ENCODE data around the gene ACOT7.

ACOT7 gene

DNA sequence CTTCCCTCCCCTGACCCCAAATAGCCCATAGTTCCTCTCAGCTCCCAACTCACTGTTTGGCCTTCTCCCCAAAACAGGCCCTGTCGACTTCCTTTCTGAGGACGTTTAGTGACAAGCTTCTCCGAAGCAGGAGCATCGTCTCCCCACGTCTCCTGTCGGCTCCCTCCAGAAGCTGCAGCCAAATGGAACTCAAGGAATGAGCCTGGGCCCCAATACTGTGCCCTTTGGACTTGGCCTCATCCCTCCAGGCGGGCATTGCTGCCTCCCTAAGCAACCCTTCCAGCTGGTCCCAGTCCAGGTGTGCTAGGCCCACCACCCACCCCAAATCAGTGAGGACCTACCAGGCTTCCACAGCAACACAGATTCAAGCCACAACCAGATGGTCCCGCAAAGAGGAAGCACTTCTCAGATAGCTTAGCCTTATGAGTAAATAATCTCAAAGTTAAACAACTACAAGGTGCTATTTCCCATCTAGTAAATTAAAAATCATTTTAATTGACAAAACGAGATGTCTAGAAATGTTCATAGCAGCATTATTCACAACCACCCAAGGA, 33.0 kb downstream of the ACOT7 start:
- TF ChIP-seq, protein P1, sequence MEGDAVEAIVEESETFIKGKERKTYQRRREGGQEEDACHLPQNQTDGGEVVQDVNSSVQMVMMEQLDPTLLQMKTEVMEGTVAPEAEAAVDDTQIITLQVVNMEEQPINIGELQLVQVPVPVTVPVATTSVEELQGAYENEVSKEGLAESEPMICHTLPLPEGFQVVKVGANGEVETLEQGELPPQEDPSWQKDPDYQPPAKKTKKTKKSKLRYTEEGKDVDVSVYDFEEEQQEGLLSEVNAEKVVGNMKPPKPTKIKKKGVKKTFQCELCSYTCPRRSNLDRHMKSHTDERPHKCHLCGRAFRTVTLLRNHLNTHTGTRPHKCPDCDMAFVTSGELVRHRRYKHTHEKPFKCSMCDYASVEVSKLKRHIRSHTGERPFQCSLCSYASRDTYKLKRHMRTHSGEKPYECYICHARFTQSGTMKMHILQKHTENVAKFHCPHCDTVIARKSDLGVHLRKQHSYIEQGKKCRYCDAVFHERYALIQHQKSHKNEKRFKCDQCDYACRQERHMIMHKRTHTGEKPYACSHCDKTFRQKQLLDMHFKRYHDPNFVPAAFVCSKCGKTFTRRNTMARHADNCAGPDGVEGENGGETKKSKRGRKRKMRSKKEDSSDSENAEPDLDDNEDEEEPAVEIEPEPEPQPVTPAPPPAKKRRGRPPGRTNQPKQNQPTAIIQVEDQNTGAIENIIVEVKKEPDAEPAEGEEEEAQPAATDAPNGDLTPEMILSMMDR (conservative IDR thresholded peaks at IDR 0.05; ENCODE audit: low read depth, low read length) = no peak
- Histone ChIP-seq H3K4me2 (peak overlapping the region; percentile 2; the same call in 1 of the 2 replicates), H3K27me3 (ENCODE audit: insufficient read depth, low read depth) (no peaks in the 10 kb centered on the region), H3K4me1 (ENCODE audit: low read depth, poor library complexity, severe bottlenecking) (peaks cover 38% of the 10 kb centered on the region), H4K20me1 (ENCODE audit: insufficient read depth) (peaks cover 7% of the 10 kb centered on the region; the same call in 1 of the 2 replicates), H3K4me3 (IDR thresholded peaks at IDR 0.05; ENCODE audit: insufficient read depth, low read depth, low read length) (no peak overlapping the region), H3K36me3 (ENCODE audit: insufficient read depth) (no peaks in the 10 kb centered on the region), H3K79me2 (ENCODE audit: insufficient read depth, low read depth) (peaks cover 3% of the 10 kb centered on the region; the same call in 1 of the 2 replicates), H2AFZ (ENCODE audit: low read depth) (no peak overlapping the region), H3K27ac (no peak overlapping the region), H3K9ac (no peak overlapping the region)

DNA sequence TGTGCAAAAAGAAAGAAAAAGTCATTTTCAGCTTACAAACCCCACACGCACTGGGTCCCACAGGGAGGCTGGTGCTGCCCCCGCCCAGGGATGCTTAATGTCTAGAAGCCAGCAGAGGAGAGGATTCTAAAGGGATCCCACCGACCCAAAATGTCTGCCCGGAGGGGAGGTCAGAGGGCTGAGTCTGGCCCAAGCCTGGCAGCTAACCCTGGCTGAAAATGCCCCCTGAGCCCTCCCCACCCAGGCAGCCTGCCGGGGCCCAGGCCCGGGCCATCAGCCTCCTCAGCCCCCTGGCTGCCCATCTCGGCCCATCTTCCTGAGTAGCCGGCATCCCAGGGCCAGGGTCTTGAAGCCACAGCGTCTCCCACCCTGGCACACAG, 33.5 kb downstream of the ACOT7 start:
- no peaks in the 10 kb centered on the region for H3K36me3 ChIP-seq (ENCODE audit: insufficient read depth)
- H3K27ac ChIP-seq = no peak overlapping the region; the same call in 1 of the 2 replicates
- TF ChIP-seq, protein P1 (conservative IDR thresholded peaks at IDR 0.05; ENCODE audit: low read depth, low read length) = no peak
- H3K79me2 ChIP-seq (ENCODE audit: insufficient read depth, low read depth) = peaks cover 3% of the 10 kb centered on the region; the same call in 1 of the 2 replicates
- H3K4me1 ChIP-seq (ENCODE audit: low read depth, poor library complexity, severe bottlenecking) = peaks cover 38% of the 10 kb centered on the region
- no peak overlapping the region; the same call in 1 of the 2 replicates for H3K9ac ChIP-seq
- peak overlapping the region; percentile 97 for H3K4me2 ChIP-seq
- H2AFZ ChIP-seq (ENCODE audit: low read depth) = no peak overlapping the region
- no peaks in the 10 kb centered on the region for H3K27me3 ChIP-seq (ENCODE audit: insufficient read depth, low read depth)
- H3K4me3 ChIP-seq (IDR thresholded peaks at IDR 0.05; ENCODE audit: insufficient read depth, low read depth, low read length) = no peak overlapping the region
- peaks cover 7% of the 10 kb centered on the region; the same call in 1 of the 2 replicates for H4K20me1 ChIP-seq (ENCODE audit: insufficient read depth)

DNA sequence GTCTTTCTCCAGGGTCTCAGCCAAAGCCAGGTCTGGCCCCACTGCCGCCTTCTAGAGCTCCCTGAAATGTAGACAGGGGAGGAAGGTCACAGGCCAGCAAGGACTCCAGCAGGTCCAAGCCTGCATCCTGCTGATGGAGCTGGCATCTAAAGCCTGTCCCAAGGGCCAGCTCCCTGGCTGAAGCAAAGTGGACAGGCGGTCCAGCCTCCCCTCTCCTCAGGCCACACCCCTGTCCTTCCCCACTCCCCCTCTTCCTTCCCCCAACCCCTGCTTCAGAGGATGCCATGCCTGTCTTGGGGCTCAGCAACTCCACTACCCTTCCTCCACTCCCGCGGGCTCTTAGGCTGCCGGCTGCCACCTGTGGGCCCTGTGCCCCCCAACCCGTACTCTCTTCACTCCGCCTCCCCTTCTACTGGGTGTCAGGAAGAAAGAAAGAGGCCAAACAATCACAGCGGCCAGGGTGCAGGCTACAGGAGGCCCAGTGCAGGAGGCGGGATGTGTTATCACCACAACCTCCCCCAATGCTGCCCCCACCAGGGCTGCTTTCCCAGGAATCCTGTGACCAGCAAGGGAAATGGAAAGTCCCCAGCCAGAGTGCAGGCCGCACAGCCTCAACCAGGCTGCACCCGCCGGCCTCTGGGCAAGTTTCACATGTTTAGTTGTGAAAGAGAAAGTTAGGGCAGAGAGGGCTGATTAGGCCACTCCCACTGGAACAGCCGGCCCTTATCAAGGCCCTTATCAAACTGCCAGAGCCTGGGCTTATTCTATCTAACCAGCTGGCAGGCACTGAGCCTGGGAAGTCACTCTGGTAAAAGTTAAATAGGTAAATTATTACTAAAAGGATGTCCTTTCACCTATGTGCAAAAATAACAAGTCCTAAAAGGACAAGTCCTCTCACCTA, 34.1 kb downstream of the ACOT7 start:
- peaks cover 7% of the 10 kb centered on the region; the same call in 1 of the 2 replicates for H4K20me1 ChIP-seq (ENCODE audit: insufficient read depth)
- H2AFZ ChIP-seq (ENCODE audit: low read depth) = no peak overlapping the region
- H3K27me3 ChIP-seq (ENCODE audit: insufficient read depth, low read depth) = no peaks in the 10 kb centered on the region
- peak overlapping the region; percentile 97 for H3K4me2 ChIP-seq
- no peak overlapping the region for H3K4me3 ChIP-seq (IDR thresholded peaks at IDR 0.05; ENCODE audit: insufficient read depth, low read depth, low read length)
- H3K4me1 ChIP-seq (ENCODE audit: low read depth, poor library complexity, severe bottlenecking) = peaks cover 38% of the 10 kb centered on the region
- no peaks in the 10 kb centered on the region for H3K36me3 ChIP-seq (ENCODE audit: insufficient read depth)
- peak overlapping the region; percentile 50 for H3K27ac ChIP-seq
- H3K9ac ChIP-seq = peak overlapping the region; percentile 40; the same call in 1 of the 2 replicates
- peaks cover 3% of the 10 kb centered on the region; the same call in 1 of the 2 replicates for H3K79me2 ChIP-seq (ENCODE audit: insufficient read depth, low read depth)
- TF ChIP-seq, protein P1 (conservative IDR thresholded peaks at IDR 0.05; ENCODE audit: low read depth, low read length) = no peak

DNA sequence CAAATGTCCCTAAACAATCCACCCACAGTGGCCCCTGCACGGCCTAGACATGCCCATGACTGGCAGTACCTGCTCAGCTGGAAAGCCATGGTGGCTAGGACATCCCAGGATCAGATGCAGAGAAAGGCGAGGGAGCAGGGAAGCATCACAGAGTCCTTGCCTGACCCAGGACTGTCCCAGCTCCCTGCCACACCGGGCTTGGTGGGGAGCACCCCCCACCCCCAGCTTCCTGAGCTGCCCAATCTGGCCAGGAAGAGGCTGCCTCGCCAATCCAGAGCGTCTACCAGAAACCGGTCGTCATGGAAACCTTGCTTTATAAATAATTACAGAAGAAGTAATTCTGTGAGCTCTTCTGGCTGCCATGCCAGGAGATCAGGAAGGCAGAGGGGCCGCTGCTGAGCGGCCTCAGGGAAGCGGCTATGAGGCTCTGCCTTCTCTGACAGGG, 34.8 kb downstream of the ACOT7 start:
- H4K20me1 ChIP-seq (ENCODE audit: insufficient read depth) = peaks cover 7% of the 10 kb centered on the region; the same call in 1 of the 2 replicates

More for the DNA sequence above, 34.8 kb downstream of the ACOT7 start:
- Histone ChIP-seq H3K27ac (peak overlapping the region; percentile 50; the same call in 1 of the 2 replicates), H3K27me3 (ENCODE audit: insufficient read depth, low read depth) (no peaks in the 10 kb centered on the region), H3K4me2 (peak overlapping the region; percentile 97; the same call in 1 of the 2 replicates), H3K4me3 (IDR thresholded peaks at IDR 0.05; ENCODE audit: insufficient read depth, low read depth, low read length) (no peak overlapping the region), H3K9ac (peak overlapping the region; percentile 40; the same call in 1 of the 2 replicates), H2AFZ (ENCODE audit: low read depth) (no peak overlapping the region), H3K79me2 (ENCODE audit: insufficient read depth, low read depth) (peaks cover 3% of the 10 kb centered on the region; the same call in 1 of the 2 replicates), H3K4me1 (ENCODE audit: low read depth, poor library complexity, severe bottlenecking) (peaks cover 38% of the 10 kb centered on the region), H3K36me3 (ENCODE audit: insufficient read depth) (no peaks in the 10 kb centered on the region)
- TF ChIP-seq, protein P1 (conservative IDR thresholded peaks at IDR 0.05; ENCODE audit: low read depth, low read length) = no peak
